Anterior cingulate cortex (tissue), 58 donors: Measurements from ENCODE around the gene EMID1.

Experiments
- DNase-seq, 58 donors: peaks; one replicate each; lab custom pipeline; 2025; lab: John Stamatoyannopoulos, UW

EMID1 gene

DNA sequence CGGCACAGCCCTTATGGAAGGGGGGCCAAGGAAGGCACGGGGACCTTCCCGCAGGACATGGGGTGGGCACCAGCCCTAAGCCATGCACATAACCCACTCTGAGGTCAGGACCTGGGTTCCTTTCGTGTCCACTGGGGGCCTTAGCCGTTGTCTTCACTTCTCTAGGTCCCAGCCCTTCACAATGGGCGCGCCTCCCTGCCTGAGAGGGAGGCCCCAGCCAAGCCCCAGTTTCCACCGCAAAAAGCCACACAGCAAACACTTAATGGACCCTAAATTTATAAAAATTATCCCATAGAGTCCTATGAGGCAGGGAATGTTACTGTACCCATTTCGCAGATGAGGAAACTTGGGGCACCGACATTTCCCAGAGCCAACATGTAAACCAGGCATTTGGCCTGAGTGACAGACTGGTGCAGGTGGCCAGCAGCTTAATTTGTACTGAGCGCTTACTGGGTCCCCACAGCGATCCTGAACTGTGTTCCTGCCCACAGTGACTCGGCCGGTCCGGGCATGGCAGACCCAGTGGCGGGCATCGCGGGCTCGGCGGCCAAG, 102.0 kb downstream of the EMID1 start:
- DNase-seq: no peak

DNA sequence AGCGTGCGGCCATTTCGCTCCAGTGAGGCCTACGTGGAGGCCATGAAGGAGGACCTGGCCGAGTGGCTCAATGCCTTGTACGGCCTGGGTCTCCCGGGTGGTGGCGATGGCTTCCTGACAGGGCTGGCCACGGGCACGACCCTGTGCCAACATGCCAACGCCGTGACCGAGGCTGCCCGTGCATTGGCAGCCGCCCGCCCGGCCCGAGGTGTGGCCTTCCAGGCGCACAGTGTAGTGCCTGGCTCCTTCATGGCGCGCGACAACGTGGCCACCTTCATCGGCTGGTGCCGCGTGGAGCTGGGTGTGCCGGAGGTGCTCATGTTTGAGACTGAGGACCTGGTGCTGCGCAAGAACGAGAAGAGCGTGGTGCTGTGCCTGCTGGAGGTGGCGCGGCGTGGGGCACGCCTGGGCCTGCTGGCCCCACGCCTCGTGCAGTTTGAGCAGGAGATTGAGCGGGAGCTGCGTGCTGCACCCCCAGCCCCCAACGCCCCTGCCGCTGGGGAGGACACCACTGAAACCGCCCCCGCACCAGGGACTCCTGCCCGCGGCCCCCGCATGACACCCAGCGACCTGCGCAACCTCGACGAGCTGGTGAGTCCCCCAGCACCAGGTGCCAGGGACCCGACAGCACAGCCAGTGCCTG, 102.6 kb downstream of the EMID1 start:
- DNase-seq: peak in 1 of 58 donors; percentile 28

DNA sequence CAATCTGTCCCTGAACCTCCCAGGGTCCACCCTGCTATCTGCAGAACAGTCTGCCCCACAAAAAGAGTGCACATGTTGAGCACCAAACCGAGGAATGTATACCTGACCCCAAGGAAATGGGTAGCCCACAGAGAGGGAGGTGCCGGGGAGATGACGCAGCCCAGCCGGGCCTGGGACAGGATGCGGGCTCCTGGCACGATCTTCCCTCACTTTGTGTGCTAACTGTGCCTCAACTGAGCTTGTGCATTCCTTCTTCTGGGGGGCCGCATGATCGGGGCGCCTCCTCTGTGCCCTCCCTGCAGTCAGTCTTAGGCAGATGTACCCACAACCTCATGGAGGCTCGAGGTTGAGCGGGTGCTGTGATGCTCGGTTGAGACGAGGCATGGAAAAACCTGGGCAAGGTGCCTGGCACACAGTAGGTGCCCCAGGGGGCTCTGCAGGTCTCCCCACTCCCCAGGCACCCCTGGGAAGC, 103.1 kb downstream of the EMID1 start:
- DNase-seq: no peak
